Panc1 (cell line): ENCODE results near the gene ZCCHC7. TPM values are rescaled to one million over a fixed set of nuclear protein-coding genes. Genes with fewer than 3 reads are reported as not detected.

ENCODE experiments used
- ATAC-seq: fragments of 200-7000 bp; cut with Tn5 transposase; 2 replicates; pipeline ENCODE4 v1.9.1; 2020; ENCODE audit warnings: mild to moderate bottlenecking, moderate library complexity
- BruUV-seq: library from RNA; stranded (reverse); fragments of 400-500 nt; replicated peaks from 2 replicates; lab custom pipeline; 2021; lab: Mats Ljungman, UMichigan
- CTCF ChIA-PET: fragments of 300-600 bp; sonication (Branson Sonifier 250); formaldehyde crosslinking; loops from one replicate; lab custom pipeline; 2022; ENCODE audit warnings: antibody characterized with exemption; lab: Charles Lee
- POLR2A ChIA-PET: fragments of 300-600 bp; sonication (Branson Sonifier 250); formaldehyde crosslinking; loops from one replicate; lab custom pipeline; 2022; ENCODE audit warnings: antibody characterized with exemption; lab: Charles Lee
- DNase-seq: peaks from one replicate; pipeline ENCODE4 v3.0.0-alpha.2; 2010; ENCODE audit warnings: low read depth, low spot score
- H3K27ac ChIP-seq: 2 replicates; pipeline ENCODE4 v1.5.1; 2011; ENCODE audit warnings: mild to moderate bottlenecking, low read length, inconsistent platforms
- H3K27me3 ChIP-seq: fragments of 200-500 bp; sonication (Bioruptor generic); 2 replicates; pipeline ENCODE4 v1.6.0; 2014; ENCODE audit warnings: low read length, inconsistent platforms; ENCODE audit not compliant: control insufficient read depth, insufficient read depth
- H3K36me3 ChIP-seq: fragments of 200-500 bp; sonication (Bioruptor generic); 2 replicates; pipeline ENCODE4 v1.5.1; 2014; ENCODE audit warnings: inconsistent platforms, mild to moderate bottlenecking, low read length, moderate library complexity; ENCODE audit not compliant: control insufficient read depth, insufficient read depth
- H3K4me1 ChIP-seq: 2 replicates; pipeline ENCODE4 v1.5.1; 2011; ENCODE audit warnings: inconsistent platforms, mild to moderate bottlenecking, low read length, moderate library complexity; ENCODE audit not compliant: control insufficient read depth, insufficient read depth
- H3K4me3 ChIP-seq, 2 experiments: 2 replicates each; pipeline ENCODE4 v1.5.1; 2011 to 2012; ENCODE audit warnings: low read depth in 2 of 2, low read length in 2 of 2, mild to moderate bottlenecking in 2 of 2, inconsistent platforms in 1 of 2, moderate library complexity in 1 of 2
- H3K9me3 ChIP-seq: fragments of 200-500 bp; sonication (Bioruptor generic); 2 replicates; pipeline ENCODE4 v1.5.1; 2014; ENCODE audit warnings: low read depth, mild to moderate bottlenecking, inconsistent platforms, low read length, moderate library complexity; ENCODE audit not compliant: control insufficient read depth, insufficient read depth
- CTCF ChIP-seq: fragments of 450-650 bp; IDR thresholded peaks from 2 replicates; pipeline ENCODE4 v1.5.1; 2017; ENCODE audit warnings: mild to moderate bottlenecking
- POLR2AphosphoS5 ChIP-seq: IDR thresholded peaks from 2 replicates; pipeline ENCODE4 v1.6.1; 2012; ENCODE audit warnings: mild to moderate bottlenecking, low read depth, low read length, moderate library complexity
- SIN3A ChIP-seq: IDR thresholded peaks from 2 replicates; pipeline ENCODE4 v1.6.1; 2012; ENCODE audit warnings: low read depth, mild to moderate bottlenecking, low read length, moderate library complexity, borderline replicate concordance; ENCODE audit not compliant: insufficient read depth
- TCF7L2 ChIP-seq: IDR thresholded peaks from 2 replicates; pipeline ENCODE4 v1.6.1; 2011; ENCODE audit warnings: mild to moderate bottlenecking, low read depth, low read length, inconsistent platforms
- in situ Hi-C: cut with HindIII; loops from 2 replicates; pipeline ENCODE4 v1.10.0; 2016; ENCODE audit warnings: low sequenced_read_pairs, low pct_unique_long_range_greater_than_20kb
- intact Hi-C: fragments of 100-400 bp; cut with micrococcal nuclease; formaldehyde crosslinking; loops from one replicate; pipeline ENCODE4 v1.10.0; 2022; ENCODE audit not compliant: unreplicated experiment
- total RNA-seq: library from RNA; stranded (reverse); gene quantifications from one replicate; pipeline ENCODE4 v1.2.1, GENCODE V29; 2021; ENCODE audit not compliant: unreplicated experiment
- TF ChIP-seq, protein P1 (sequence below), 2 experiments: IDR thresholded peaks; 2 replicates each; pipeline ENCODE4 v1.6.1; 2011 to 2012; ENCODE audit warnings: low read depth in 2 of 2, control low read depth in 1 of 2, low read length in 1 of 2, mild to moderate bottlenecking in 1 of 2, moderate library complexity in 1 of 2; ENCODE audit not compliant: insufficient read depth in 1 of 2

Gene ZCCHC7
- total RNA-seq, 1 experiment from 2014 or later = 43.7 TPM

DNA sequence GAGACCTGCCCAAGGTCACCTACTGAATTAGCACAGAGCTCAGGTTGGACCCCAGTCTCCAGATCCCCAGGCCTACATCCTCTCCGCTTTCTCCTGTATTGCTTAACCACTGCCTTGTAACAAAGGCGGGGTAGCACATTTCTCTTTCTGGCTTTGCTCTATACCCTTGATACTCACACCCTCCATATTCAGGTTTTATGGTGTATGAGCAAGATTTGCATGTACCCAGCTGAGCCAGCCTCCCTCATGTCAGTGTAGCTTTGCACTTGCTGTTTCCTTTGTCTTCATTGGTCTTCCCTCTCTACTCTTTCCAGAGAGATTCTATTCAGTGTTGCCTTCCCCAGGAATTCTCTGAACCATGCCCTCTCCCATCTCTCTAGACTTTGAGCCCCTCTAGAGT is 19.6 kb upstream of the ZCCHC7 start:
- in situ Hi-C loops (no loop called here), intact Hi-C loops (no loop called here)
- POLR2A ChIA-PET = no interaction called here
- ATAC-seq (no peak), DNase-seq (no peak)
- Histone ChIP-seq H3K27ac (no peak overlapping the region), H3K4me1 (no peaks in the 10 kb centered on the region), H3K4me3 (no peak overlapping the region), H3K27me3 (no peaks in the 10 kb centered on the region), H3K9me3 (no peaks in the 10 kb centered on the region), H3K36me3 (no peaks in the 10 kb centered on the region)
- TF ChIP-seq, protein P1, sequence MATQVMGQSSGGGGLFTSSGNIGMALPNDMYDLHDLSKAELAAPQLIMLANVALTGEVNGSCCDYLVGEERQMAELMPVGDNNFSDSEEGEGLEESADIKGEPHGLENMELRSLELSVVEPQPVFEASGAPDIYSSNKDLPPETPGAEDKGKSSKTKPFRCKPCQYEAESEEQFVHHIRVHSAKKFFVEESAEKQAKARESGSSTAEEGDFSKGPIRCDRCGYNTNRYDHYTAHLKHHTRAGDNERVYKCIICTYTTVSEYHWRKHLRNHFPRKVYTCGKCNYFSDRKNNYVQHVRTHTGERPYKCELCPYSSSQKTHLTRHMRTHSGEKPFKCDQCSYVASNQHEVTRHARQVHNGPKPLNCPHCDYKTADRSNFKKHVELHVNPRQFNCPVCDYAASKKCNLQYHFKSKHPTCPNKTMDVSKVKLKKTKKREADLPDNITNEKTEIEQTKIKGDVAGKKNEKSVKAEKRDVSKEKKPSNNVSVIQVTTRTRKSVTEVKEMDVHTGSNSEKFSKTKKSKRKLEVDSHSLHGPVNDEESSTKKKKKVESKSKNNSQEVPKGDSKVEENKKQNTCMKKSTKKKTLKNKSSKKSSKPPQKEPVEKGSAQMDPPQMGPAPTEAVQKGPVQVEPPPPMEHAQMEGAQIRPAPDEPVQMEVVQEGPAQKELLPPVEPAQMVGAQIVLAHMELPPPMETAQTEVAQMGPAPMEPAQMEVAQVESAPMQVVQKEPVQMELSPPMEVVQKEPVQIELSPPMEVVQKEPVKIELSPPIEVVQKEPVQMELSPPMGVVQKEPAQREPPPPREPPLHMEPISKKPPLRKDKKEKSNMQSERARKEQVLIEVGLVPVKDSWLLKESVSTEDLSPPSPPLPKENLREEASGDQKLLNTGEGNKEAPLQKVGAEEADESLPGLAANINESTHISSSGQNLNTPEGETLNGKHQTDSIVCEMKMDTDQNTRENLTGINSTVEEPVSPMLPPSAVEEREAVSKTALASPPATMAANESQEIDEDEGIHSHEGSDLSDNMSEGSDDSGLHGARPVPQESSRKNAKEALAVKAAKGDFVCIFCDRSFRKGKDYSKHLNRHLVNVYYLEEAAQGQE (IDR thresholded peaks at IDR 0.05; ENCODE audit: insufficient read depth in 1 of 2, low read depth in 2 of 2, low read length in 1 of 2) = no peak
- TF ChIP-seq TCF7L2 (no peak), CTCF (no peak), SIN3A (no peak), POLR2AphosphoS5 (no peak)
- CTCF ChIA-PET = interaction anchor here (0.6 kb wide), 1 partner anchor 24 kb away, joined by 8 read pairs; no protein-coding TSS in a partner anchor
- BruUV-seq = no TSS peak

GRCh38 chr9:37102486-37102885 is 17.9 kb upstream of the ZCCHC7 start:
- Histone ChIP-seq H3K9me3 (no peaks in the 10 kb centered on the region), H3K27ac (no peak overlapping the region), H3K4me3 (no peak overlapping the region), H3K27me3 (no peaks in the 10 kb centered on the region), H3K36me3 (no peaks in the 10 kb centered on the region), H3K4me1 (no peaks in the 10 kb centered on the region)
- TF ChIP-seq CTCF (0 out of 2 replicates have a peak, but pooled peaks have one; percentile 10), SIN3A (no peak)
- POLR2A ChIA-PET = no interaction called here
- no peak for DNase-seq
- no TSS peak for BruUV-seq
- no peak for ATAC-seq
- CTCF ChIA-PET = no interaction called here
- in situ Hi-C loops = no loop called here
- intact Hi-C loops = no loop called here
